Panc1 (cell line): ENCODE measurements around the gene DARS2. TPM values are rescaled to one million over a fixed set of nuclear protein-coding genes. Genes with fewer than 3 reads are reported as not detected.
"Not testable (repeated sequence)": the region's sequence is repeated elsewhere in the genome, so short reads cannot be mapped to it uniquely, and the experiment has no call there.

Experiments used
- ATAC-seq: fragments of 200-7000 bp; cut with Tn5 transposase; 2 replicates; pipeline ENCODE4 v1.9.1; 2020; ENCODE audit warnings: mild to moderate bottlenecking, moderate library complexity
- BruUV-seq: library from RNA; stranded (reverse); fragments of 400-500 nt; replicated peaks from 2 replicates; lab custom pipeline; 2021; lab: Mats Ljungman, UMichigan
- CTCF ChIA-PET: fragments of 300-600 bp; sonication (Branson Sonifier 250); formaldehyde crosslinking; loops from one replicate; lab custom pipeline; 2022; ENCODE audit warnings: antibody characterized with exemption; lab: Charles Lee
- POLR2A ChIA-PET: fragments of 300-600 bp; sonication (Branson Sonifier 250); formaldehyde crosslinking; loops from one replicate; lab custom pipeline; 2022; ENCODE audit warnings: antibody characterized with exemption; lab: Charles Lee
- DNase-seq: peaks from one replicate; pipeline ENCODE4 v3.0.0-alpha.2; 2010; ENCODE audit warnings: low read depth, low spot score
- H3K27ac ChIP-seq: 2 replicates; pipeline ENCODE4 v1.5.1; 2011; ENCODE audit warnings: mild to moderate bottlenecking, low read length, inconsistent platforms
- H3K27me3 ChIP-seq: fragments of 200-500 bp; sonication (Bioruptor generic); 2 replicates; pipeline ENCODE4 v1.6.0; 2014; ENCODE audit warnings: low read length, inconsistent platforms; ENCODE audit not compliant: control insufficient read depth, insufficient read depth
- H3K36me3 ChIP-seq: fragments of 200-500 bp; sonication (Bioruptor generic); 2 replicates; pipeline ENCODE4 v1.5.1; 2014; ENCODE audit warnings: inconsistent platforms, mild to moderate bottlenecking, low read length, moderate library complexity; ENCODE audit not compliant: control insufficient read depth, insufficient read depth
- H3K4me1 ChIP-seq: 2 replicates; pipeline ENCODE4 v1.5.1; 2011; ENCODE audit warnings: inconsistent platforms, mild to moderate bottlenecking, low read length, moderate library complexity; ENCODE audit not compliant: control insufficient read depth, insufficient read depth
- H3K4me3 ChIP-seq, 2 experiments: 2 replicates each; pipeline ENCODE4 v1.5.1; 2011 to 2012; ENCODE audit warnings: low read depth in 2 of 2, low read length in 2 of 2, mild to moderate bottlenecking in 2 of 2, inconsistent platforms in 1 of 2, moderate library complexity in 1 of 2
- H3K9me3 ChIP-seq: fragments of 200-500 bp; sonication (Bioruptor generic); 2 replicates; pipeline ENCODE4 v1.5.1; 2014; ENCODE audit warnings: low read depth, mild to moderate bottlenecking, inconsistent platforms, low read length, moderate library complexity; ENCODE audit not compliant: control insufficient read depth, insufficient read depth
- CTCF ChIP-seq: fragments of 450-650 bp; IDR thresholded peaks from 2 replicates; pipeline ENCODE4 v1.5.1; 2017; ENCODE audit warnings: mild to moderate bottlenecking
- POLR2AphosphoS5 ChIP-seq: IDR thresholded peaks from 2 replicates; pipeline ENCODE4 v1.6.1; 2012; ENCODE audit warnings: mild to moderate bottlenecking, low read depth, low read length, moderate library complexity
- REST ChIP-seq, 2 experiments: IDR thresholded peaks; 2 replicates each; pipeline ENCODE4 v1.6.1; 2011 to 2012; ENCODE audit warnings: low read depth in 2 of 2, control low read depth in 1 of 2, low read length in 1 of 2, mild to moderate bottlenecking in 1 of 2, moderate library complexity in 1 of 2; ENCODE audit not compliant: insufficient read depth in 1 of 2
- SIN3A ChIP-seq: IDR thresholded peaks from 2 replicates; pipeline ENCODE4 v1.6.1; 2012; ENCODE audit warnings: low read depth, mild to moderate bottlenecking, low read length, moderate library complexity, borderline replicate concordance; ENCODE audit not compliant: insufficient read depth
- TCF7L2 ChIP-seq: IDR thresholded peaks from 2 replicates; pipeline ENCODE4 v1.6.1; 2011; ENCODE audit warnings: mild to moderate bottlenecking, low read depth, low read length, inconsistent platforms
- in situ Hi-C: cut with HindIII; loops from 2 replicates; pipeline ENCODE4 v1.10.0; 2016; ENCODE audit warnings: low sequenced_read_pairs, low pct_unique_long_range_greater_than_20kb
- intact Hi-C: fragments of 100-400 bp; cut with micrococcal nuclease; formaldehyde crosslinking; loops from one replicate; pipeline ENCODE4 v1.10.0; 2022; ENCODE audit not compliant: unreplicated experiment
- total RNA-seq: library from RNA; stranded (reverse); gene quantifications from one replicate; pipeline ENCODE4 v1.2.1, GENCODE V29; 2021; ENCODE audit not compliant: unreplicated experiment

DARS2 gene
- total RNA-seq, 1 experiment from 2014 or later, result 28.8 TPM

GRCh38 chr1:173789841-173790240 is 34.6 kb upstream of the DARS2 start:
- CTCF ChIA-PET, result no interaction called here
- POLR2A ChIA-PET, result no interaction called here
- no peak for TF ChIP-seq POLR2AphosphoS5
- no peak for TF ChIP-seq CTCF
- no peak for TF ChIP-seq SIN3A
- TF ChIP-seq REST (IDR thresholded peaks at IDR 0.05; ENCODE audit: insufficient read depth in 1 of 2, low read depth in 2 of 2, low read length in 1 of 2), result no peak
- no peak for TF ChIP-seq TCF7L2
- no peak overlapping the region for H3K4me3 ChIP-seq
- DNase-seq (no peak), ATAC-seq (no peak)
- H3K36me3 ChIP-seq, result peaks cover 7% of the 10 kb centered on the region
- in situ Hi-C loops, result no loop called here
- no peaks in the 10 kb centered on the region for H3K27me3 ChIP-seq
- no peaks in the 10 kb centered on the region for H3K9me3 ChIP-seq
- H3K27ac ChIP-seq, result no peak overlapping the region
- intact Hi-C loops, result no loop called here
- no TSS peak for BruUV-seq
- no peaks in the 10 kb centered on the region for H3K4me1 ChIP-seq

GRCh38 chr1:173798078-173798477 is 26.4 kb upstream of the DARS2 start:
- Histone ChIP-seq H3K4me1 (no peaks in the 10 kb centered on the region), H3K9me3 (no peaks in the 10 kb centered on the region), H3K27ac (no peak overlapping the region), H3K27me3 (no peaks in the 10 kb centered on the region), H3K36me3 (peaks cover 8% of the 10 kb centered on the region; the same call in 1 of the 2 replicates), H3K4me3 (no peak overlapping the region)
- in situ Hi-C loops (no loop called here), intact Hi-C loops (no loop called here)
- ATAC-seq (no peak), DNase-seq (no peak)
- CTCF ChIA-PET, result interaction anchor here (0.6 kb wide), 1 partner anchor 380 kb away, joined by 6 read pairs; no protein-coding TSS in a partner anchor
- no TSS peak for BruUV-seq
- POLR2A ChIA-PET, result no interaction called here
- no peak for TF ChIP-seq SIN3A
- TF ChIP-seq REST (IDR thresholded peaks at IDR 0.05; ENCODE audit: insufficient read depth in 1 of 2, low read depth in 2 of 2, low read length in 1 of 2), result no peak
- TF ChIP-seq CTCF, result no peak
- no peak for TF ChIP-seq POLR2AphosphoS5
- no peak for TF ChIP-seq TCF7L2

- POLR2A ChIA-PET, in situ Hi-C loops, H3K9me3 ChIP-seq, H3K4me3 ChIP-seq, H3K27ac ChIP-seq, DNase-seq, H3K27me3 ChIP-seq, H3K4me1 ChIP-seq, ATAC-seq, BruUV-seq, intact Hi-C loops, CTCF ChIA-PET, H3K36me3 ChIP-seq: not testable (repeated sequence)
These were observed 24.5 kb upstream of the DARS2 start for GRCh38 chr1:173799995-173800394.
